T47D (cell line): Measurements from ENCODE around the gene TROAP.

ENCODE experiments used
- DNase-seq, 2 experiments: peaks; one replicate each; pipeline versions ENCODE4 v3.0.0 to v3.0.0-alpha.2; 2011 to 2012; ENCODE audit warnings: low read depth in 1 of 2, low spot score in 1 of 2
- JUND ChIP-seq: IDR thresholded peaks from 2 replicates; pipeline ENCODE4 v1.6.1; 2012; ENCODE audit warnings: low read depth
- in situ Hi-C: cut with HindIII; loops from 2 replicates; pipeline ENCODE4 v1.10.0; 2016; ENCODE audit warnings: low sequenced_read_pairs, low pct_unique_long_range_greater_than_20kb

TROAP gene

GRCh38 chr12:49342914-49343731 is 20.1 kb downstream of the TROAP start:
- DNase-seq, result no peak
- in situ Hi-C loops, result no loop called here
- no peak for TF ChIP-seq JUND

- in situ Hi-C loops, result no loop called here
- no peak for TF ChIP-seq JUND
- DNase-seq, result no peak
Observed at GRCh38 chr12:49344486-49345050, 21.5 kb downstream of the TROAP start.

GRCh38 chr12:49345051-49345824 is 22.2 kb downstream of the TROAP start:
- in situ Hi-C loops, result no loop called here
- peak in 1 of 2 experiments; percentile 69 for DNase-seq
- no peak for TF ChIP-seq JUND

GRCh38 chr12:49345825-49346658 is 23.0 kb downstream of the TROAP start:
- TF ChIP-seq JUND, result no peak
- in situ Hi-C loops, result no loop called here
- DNase-seq, result no peak

- DNase-seq, result no peak
- in situ Hi-C loops, result no loop called here
- no peak for TF ChIP-seq JUND
Observed at GRCh38 chr12:49346659-49347310, 23.7 kb downstream of the TROAP start, which contains the start of gene DNAJC22. DNAJC22 (plus strand) TSS chr12:49346888; CDS start chr12:49348873, 1,985 bp downstream.

GRCh38 chr12:49347311-49348193 is 24.5 kb downstream of the TROAP start:
- peak; percentile 97 to 98 for DNase-seq
- TF ChIP-seq JUND, result no peak
- in situ Hi-C loops, result no loop called here

- no peak for TF ChIP-seq JUND
- no peak for DNase-seq
- in situ Hi-C loops, result no loop called here
Observed at GRCh38 chr12:49348781-49349180, 25.7 kb downstream of the TROAP start.

GRCh38 chr12:49349266-49349665 is 26.2 kb downstream of the TROAP start:
- no peak for DNase-seq
- no peak for TF ChIP-seq JUND
- in situ Hi-C loops, result no loop called here

- no peak for TF ChIP-seq JUND
- in situ Hi-C loops, result no loop called here
- DNase-seq, result no peak
Observed at GRCh38 chr12:49352351-49352750, 29.3 kb downstream of the TROAP start.

GRCh38 chr12:49355913-49356312 is 32.9 kb downstream of the TROAP start:
- no peak for TF ChIP-seq JUND
- in situ Hi-C loops, result no loop called here
- DNase-seq, result no peak
